ENCODE data around the gene CDC42BPA.

The CDC42BPA gene

GRCh38 chr1:227059076-227059475 is 259.2 kb downstream of the CDC42BPA start:
- CTCF ChIA-PET: no interaction called here
- POLR2A ChIA-PET: no interaction called here
- no peak for TF ChIP-seq CTCF (IDR thresholded peaks at IDR 0.05; ENCODE audit: control extremely low read depth, extremely low read depth, low read depth, missing control alignments)
- DNase-seq (ENCODE audit: extremely low spot score): no peak

DNA sequence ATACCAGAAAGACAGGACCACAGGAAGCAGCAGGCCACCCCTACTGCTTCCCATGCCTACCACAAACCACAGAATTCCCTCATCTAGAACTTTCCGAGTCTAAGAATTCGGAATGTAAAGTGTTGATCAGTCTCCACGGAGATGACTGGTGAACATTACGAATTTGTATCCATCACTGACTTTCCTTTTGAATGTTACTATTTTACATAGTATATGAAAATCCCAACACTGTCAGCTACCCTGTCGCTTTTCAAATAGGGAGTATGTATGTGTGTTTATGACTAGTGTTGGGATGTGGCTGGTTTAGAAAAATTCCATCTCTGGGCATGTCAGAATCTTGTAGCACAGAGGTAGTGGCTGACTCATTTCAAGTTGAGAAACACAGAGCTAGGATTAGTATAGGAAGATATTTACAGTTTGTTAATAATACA is 260.0 kb downstream of the CDC42BPA start:
- no peak for DNase-seq (ENCODE audit: extremely low spot score)
- no peak for TF ChIP-seq CTCF (IDR thresholded peaks at IDR 0.05; ENCODE audit: control extremely low read depth, extremely low read depth, low read depth, missing control alignments)
- CTCF ChIA-PET: interaction anchor here (1.4 to 1.9 kb wide), 2 partner anchors 8 to 13 kb away, joined by 4 to 5 read pairs; no protein-coding TSS in a partner anchor
- POLR2A ChIA-PET: no interaction called here

- no peak for TF ChIP-seq CTCF (IDR thresholded peaks at IDR 0.05; ENCODE audit: control extremely low read depth, extremely low read depth, low read depth, missing control alignments)
- no peak for DNase-seq (ENCODE audit: extremely low spot score)
- ChIA-PET CTCF (no interaction called here), POLR2A (no interaction called here)
Observed at GRCh38 chr1:227049253-227049652, 269.0 kb downstream of the CDC42BPA start.

- TF ChIP-seq CTCF (IDR thresholded peaks at IDR 0.05; ENCODE audit: control extremely low read depth, extremely low read depth, low read depth, missing control alignments): no peak
- no peak for DNase-seq (ENCODE audit: extremely low spot score)
- ChIA-PET CTCF (interaction anchor here (2.7 kb wide), 1 partner anchor 12 kb away, joined by 7 read pairs; no protein-coding TSS in a partner anchor), POLR2A (no interaction called here)
Observed at GRCh38 chr1:227043755-227044154, 274.5 kb downstream of the CDC42BPA start.

DNA sequence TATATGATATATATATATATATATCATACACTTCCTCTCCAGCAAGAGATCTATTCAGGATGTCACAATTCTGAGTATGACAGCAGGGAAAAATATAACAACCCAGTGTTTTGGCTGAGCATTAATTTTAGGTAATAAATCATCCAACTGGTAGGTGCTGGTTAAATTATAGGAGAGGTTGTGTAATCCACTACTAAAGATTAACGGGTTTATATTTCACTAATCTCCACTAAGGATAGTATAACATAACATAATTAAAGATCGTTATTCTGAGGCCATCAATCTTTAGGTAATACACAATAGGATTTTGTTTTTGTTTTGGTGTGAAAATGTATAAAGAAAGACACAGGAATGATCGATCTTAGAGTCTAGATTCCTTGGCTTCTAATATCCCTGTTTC is 276.0 kb downstream of the CDC42BPA start:
- POLR2A ChIA-PET: no interaction called here
- no peak for TF ChIP-seq CTCF (IDR thresholded peaks at IDR 0.05; ENCODE audit: control extremely low read depth, extremely low read depth, low read depth, missing control alignments)
- DNase-seq (ENCODE audit: extremely low spot score): no peak
- CTCF ChIA-PET: no interaction called here

GRCh38 chr1:227038401-227038800 is 279.9 kb downstream of the CDC42BPA start:
- ChIA-PET CTCF (interaction anchor here (1.4 kb wide), 1 partner anchor 34 kb away, joined by 3 read pairs; no protein-coding TSS in a partner anchor), POLR2A (no interaction called here)
- no peak for TF ChIP-seq CTCF (IDR thresholded peaks at IDR 0.05; ENCODE audit: control extremely low read depth, extremely low read depth, low read depth, missing control alignments)
- no peak for DNase-seq (ENCODE audit: extremely low spot score)

DNA sequence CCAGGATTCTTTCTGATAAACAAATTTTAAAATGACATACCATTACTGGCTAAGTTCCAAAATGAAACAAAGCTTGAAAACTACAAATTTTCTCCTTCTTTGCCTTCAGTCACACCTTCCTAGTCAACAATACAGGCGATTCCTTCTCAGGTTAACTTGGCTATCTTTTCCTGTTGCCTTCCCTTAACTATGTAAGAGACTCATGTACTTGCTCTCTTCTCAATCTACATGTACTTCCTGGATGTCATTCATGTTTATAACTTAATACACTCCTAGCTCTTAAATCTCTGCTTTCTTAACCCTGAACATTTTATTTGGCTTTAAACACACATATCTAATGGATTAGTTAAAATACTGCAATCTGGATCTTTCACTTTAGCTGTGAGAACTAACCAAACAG is 281.2 kb downstream of the CDC42BPA start:
- DNase-seq (ENCODE audit: extremely low spot score): no peak
- no peak for TF ChIP-seq CTCF (IDR thresholded peaks at IDR 0.05; ENCODE audit: control extremely low read depth, extremely low read depth, low read depth, missing control alignments)
- ChIA-PET CTCF (interaction anchor here (0.8 to 0.9 kb wide), 2 partner anchors 25 to 28 kb away, joined by 3 read pairs; no protein-coding TSS in a partner anchor), POLR2A (no interaction called here)
